Spleen (tissue), 7 donors: ENCODE data around the gene SEL1L3.

ENCODE experiments used
- CTCF ChIP-seq, 11 experiments: fragments of 200-600 bp in 7 of 11; fragments of 450-650 bp in 4 of 11; sonication (generic) in 4 of 11; IDR thresholded peaks in 8 of 11; conservative IDR thresholded peaks in 3 of 11; 1 replicate in 7 of 11; 2 replicates in 4 of 11; pipeline versions ENCODE4 v1.4.0 to v1.8.0; 2016 to 2021; ENCODE audit warnings: antibody characterized with exemption in 11 of 11, inconsistent platforms in 4 of 11, mild to moderate bottlenecking in 1 of 11
- POLR2A ChIP-seq, 3 donors: fragments of 450-650 bp; IDR thresholded peaks; one replicate each; pipeline ENCODE4 v1.5.1; 2017; ENCODE audit warnings: antibody characterized with exemption in 3 of 3, mild to moderate bottlenecking in 1 of 3
- donor health status: DM: no; HTN: no; CAD: no; lungs with moderate emphysema.
- donor health status: DM: no; HTN: no; CAD: no.
- donor health status: DM: no; HTN: no; CAD: no.

GRCh38 chr4:25700661-25701060 lies 162.1 kb downstream of the SEL1L3 start:
- TF ChIP-seq POLR2A (IDR thresholded peaks at IDR 0.05) (no peak), CTCF (IDR thresholded peaks at IDR 0.05 in 8 of 11, conservative IDR thresholded peaks at IDR 0.05 in 3 of 11) (no peak)
